HG02763 (cell line): ENCODE data around the gene OSER1.

ENCODE experiments used
- ATAC-seq: cut with Tn5 transposase; IDR thresholded peaks from one replicate; pipeline ENCODE4 v1.9.1; 2021; ENCODE audit warnings: mild to moderate bottlenecking, moderate library complexity; ENCODE audit not compliant: unreplicated experiment

Gene OSER1

DNA sequence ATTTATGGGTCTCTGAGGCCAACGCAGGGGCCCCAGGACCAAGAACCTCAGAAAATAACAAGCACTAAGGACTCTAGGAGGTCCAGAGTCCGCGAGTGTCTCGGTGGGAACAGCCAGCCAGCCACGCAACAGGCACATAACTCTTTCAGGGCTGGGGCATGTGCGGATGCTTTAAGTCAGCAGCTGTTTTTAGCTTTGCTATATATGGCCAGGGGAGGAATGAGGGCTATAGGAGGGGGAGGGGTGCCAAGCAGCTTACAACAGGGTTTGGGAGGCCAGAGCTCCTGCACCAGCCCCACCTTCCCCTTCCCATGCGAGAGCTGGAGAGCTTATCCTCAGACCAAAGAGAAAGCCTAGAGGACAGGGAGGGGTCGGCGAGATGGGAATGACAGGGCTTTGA is 29.8 kb downstream of the OSER1 start:
- no peak for ATAC-seq

DNA sequence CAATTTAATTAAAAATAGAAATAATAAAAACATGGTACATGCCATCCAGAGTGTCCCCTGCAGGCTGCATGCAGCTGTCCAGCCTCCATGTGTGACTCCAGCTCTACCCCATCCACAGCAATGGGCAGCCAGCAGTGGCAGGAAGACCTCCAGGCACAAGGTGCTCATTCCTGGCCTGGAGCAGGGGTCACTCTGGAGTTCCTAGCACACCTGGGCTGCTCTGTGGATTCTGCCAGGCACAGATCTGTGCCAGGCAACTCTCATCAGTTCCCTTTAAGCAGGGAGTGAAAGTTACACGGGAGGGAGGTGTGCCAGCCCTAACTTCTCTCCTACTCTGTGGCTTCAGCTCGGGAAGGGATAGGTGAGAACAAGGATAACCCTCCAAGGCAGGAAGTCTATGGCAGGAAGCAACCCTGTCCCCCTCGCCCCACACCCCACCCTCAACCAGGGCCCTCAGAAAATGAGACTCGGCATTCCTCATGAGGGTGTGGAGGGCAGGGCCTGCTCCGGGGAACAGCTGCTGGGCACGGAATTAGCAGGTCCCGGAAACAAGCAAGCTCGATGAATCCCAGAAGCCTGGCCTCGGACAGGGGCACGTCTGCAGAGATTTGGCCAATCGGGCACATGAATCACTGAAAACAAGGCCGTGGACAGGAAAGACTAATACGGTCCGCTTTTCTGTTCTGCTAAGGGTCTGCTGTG is 33.6 kb downstream of the OSER1 start:
- ATAC-seq, result no peak

DNA sequence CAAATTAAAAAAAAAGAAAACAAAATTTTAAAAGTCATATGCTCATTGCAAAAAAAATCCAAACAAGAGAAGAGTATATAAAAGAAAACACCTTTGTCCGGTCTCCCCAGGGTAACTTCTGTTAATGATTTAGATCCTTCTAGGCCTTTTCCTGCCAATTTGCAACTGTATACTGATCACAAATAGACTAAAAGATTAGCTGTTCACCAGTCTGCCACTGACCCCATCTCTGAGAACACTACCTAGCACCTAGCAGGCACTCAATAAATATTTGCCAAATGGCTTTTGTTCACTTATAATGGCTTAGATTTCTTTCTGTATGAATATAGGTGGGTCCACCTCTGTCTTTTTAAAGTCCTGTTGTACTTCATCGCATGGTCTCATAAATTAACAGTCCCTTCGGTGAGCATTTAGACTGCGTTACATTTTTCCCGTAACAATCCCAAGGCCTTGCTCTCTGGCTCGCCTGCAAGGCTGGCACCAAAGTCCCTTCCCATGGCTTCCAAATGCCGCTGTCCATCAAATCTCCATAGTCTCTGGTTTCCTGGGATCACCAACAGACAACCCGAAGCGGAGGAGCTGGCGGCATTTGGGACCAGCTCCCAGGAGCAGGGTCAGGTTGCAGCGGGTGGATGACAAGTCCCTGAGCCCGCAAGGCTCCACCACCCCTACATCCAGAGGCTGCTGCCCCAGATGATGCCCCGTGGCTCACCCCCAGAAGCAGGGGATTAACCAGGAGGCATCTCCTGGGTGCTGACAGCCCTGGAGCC is 35.4 kb downstream of the OSER1 start:
- ATAC-seq, result no peak

DNA sequence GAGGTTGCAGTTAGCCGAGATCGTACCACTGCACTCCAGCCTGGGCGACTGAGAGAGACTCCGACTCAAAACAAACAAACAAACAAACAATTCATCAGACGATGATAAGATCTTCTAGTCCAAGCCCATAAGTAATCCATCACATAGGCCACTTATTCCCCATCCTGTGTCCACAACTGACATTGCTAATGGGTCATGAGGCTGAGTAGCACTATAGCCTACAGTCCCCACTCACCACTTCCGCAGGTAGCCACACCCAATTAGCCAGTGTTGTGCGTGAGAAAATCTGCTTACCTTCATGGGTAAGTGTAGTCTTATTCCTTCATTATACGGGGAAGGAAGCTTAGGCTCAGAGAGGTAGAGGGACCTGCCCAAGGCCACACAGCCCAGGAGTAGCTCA is 36.7 kb downstream of the OSER1 start:
- no peak for ATAC-seq

DNA sequence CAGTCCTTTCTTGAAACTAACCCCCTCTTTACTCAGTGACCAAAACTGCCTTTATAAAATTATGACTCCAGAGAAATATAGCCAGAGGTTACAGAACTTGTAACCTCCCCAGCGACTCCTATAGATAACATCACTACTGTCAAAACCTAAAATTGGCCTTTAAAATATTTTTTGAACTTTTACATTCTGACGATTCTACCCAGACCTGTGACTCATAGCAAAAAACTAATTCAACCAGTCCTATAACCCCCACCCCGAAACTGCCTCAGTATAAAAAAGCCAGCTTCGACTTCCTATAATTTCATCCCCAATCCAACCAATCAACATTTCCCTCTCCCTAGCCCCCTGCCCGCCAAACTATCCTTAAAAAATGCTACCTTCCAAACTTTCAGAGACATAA is 37.5 kb downstream of the OSER1 start:
- ATAC-seq, result no peak

DNA sequence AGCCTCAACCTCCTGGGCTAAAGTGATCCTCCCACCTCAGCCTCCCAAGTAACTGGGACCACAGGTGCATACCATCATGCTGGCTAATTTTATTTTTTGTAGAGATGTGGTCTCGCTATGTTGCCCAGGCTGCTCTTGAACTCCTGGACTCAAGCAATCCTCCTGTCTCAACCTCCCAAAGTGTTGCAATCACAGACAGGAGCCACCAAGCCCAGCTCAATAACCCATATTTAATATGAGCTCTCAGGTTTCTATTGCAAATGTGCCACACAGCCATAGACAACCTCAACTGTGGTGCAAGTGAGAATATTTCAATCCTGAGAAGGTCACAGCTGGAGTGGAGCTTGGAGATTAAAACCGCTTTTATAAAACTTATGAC is 38.0 kb downstream of the OSER1 start:
- ATAC-seq, result no peak

DNA sequence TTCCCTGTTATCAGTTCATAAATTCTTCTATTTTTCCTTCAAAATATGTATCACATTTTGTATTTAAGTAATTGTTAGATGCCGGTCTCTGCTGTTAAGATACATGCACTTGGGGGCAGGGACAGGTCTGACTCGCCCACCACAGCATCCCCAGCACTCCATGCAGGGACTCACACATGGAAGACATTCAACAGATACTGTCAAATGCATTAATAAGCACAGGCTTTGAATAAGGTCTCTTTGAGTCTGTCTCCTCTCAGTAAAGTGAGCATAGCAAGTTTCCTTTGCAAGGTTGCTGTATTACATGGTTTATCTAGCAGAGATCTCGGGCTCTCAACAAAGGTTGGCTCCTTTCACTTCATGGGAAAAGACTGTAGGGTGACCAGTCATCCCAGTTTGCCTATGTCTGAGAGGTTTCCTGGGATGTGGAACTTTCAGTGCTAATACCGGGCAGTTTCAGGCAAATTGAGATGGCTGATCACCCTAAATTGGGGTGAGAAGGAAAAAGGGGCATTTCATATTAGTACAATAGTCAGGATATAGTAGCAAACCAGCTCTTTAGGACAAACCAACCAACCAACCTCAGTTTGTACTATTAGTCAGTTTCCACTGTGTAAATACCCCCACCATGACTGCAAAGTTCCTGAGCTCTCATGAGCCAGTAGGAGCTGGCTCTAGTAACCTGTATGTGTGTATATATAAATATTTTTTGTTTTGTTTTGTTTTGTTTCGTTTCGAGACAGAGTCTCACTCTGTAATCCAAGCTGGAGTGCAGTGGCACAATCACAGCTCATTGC is 38.6 kb downstream of the OSER1 start:
- no peak for ATAC-seq

DNA sequence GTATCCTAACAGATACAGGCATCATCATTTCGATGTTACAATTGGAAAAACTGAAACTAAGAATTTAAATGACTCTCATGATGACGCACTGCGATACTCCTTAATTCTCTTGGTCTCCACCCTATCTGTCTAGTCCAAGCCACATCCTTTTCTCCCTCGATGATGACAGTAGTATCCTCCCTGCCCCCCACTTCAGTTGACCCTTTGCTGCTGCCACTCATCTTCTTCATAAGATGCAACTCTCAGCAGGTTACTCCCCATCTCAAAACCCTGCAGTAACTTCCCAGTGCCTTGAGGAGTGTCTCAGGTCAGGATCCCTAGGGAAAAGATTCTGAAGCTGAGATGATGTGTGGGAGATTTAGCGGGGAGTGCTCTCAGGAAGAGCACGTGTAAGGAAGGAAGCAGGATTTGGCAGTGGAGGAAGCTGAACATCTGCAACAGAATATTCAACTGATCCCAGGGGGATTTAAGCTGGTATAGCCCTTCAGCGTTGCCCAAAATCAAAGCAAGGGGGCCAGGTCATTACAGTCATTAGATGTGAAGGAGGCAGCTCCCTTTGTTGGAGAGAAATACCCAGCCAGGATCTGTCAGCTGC is 39.7 kb downstream of the OSER1 start:
- no peak for ATAC-seq

DNA sequence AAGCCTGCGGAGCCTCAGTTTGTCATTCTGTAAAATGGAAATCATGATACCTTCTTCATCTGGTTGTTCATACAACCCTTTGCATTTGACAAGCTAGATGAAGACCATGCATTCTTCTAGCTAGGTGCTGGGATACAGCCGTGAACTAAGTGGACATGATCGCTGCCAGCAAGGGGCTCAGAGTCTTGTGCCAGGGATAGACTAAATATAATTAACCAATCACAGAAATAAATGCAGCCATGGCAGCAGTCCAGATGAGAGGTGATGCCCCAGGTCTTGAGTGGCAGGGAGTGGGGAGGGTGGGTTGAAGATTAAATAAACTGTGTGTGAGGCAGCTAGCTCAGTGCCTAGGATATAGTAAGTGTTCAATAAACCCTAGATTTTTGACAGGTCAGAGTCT is 42.8 kb downstream of the OSER1 start:
- ATAC-seq, result no peak

DNA sequence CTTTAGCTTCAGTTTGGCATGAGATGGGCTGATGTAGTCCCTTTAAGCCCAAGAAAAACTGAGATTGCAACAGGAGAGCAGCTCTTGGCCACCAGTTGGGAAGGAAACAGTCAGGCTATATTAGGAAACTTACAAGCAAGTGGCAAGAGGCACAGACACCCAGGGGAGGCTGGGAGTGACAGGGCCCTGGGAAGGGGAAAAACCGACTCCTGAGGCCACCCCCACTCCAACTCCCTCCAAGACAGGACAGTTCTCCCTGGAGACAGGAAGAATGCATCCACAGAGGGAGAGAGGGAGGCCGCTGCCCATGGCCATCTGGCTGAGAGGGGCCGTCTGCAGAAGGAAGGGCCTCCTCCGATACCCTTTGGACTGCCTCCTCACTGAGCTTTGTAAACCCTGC is 44.1 kb downstream of the OSER1 start:
- ATAC-seq, result no peak

DNA sequence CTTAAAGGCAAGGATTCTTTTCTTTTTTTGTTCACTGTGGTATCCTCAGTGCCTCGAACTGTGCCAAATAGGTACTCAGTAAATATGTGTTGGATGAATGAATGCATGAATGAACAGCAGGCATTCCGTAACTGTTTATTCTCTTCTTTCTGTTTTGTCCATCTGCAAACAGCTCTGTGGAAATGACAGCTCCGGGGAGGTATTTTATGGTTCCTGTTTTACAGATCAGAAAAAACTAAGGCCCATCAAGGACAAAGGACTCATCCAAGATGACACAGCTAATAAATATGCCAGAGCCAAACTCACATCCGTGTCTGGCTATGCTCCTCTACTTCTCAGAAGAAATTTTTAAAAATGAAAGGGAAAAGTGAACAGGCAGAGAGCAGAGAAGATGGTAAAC is 44.6 kb downstream of the OSER1 start:
- no peak for ATAC-seq

DNA sequence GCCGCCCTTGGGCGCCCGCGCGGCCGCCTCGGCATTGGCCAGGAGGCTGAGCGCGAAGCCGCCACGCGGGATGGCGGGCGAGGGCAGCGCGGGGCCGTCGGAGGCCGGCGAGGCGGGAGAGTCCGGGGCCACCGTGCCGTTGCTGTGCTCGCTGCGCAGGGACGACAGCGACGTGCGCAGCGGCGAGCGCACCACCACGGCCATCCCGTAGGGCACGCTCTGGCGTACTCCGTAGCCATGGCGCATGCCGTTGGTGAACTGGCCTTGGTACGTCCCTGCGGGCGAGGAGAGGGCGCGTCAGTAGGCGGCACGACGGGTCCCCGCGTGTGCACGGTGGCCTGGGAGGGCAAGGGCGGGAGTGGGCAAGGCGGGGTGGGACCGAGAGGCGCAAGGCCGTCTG is 50.4 kb downstream of the OSER1 start:
- no peak for ATAC-seq

DNA sequence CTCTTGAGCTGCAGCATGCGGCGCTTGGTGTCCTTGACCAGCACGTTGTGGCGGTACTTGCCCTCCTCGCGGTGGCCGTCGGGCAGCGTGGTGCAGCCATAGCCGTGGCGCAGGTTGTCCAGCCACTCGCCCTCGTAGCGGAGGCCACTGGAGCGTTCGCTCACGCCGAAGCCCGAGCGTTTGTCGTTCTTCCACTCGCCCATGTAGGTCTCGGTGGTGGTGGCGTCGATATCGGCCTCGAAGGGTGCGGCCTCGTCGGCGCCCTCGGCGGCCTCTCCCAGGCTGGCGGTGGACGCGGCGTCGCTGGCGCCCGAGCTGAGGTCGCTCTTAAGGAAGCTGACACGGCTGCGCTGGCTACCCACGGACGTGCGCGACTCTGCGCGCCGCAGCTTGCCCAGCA is 50.9 kb downstream of the OSER1 start:
- no peak for ATAC-seq

DNA sequence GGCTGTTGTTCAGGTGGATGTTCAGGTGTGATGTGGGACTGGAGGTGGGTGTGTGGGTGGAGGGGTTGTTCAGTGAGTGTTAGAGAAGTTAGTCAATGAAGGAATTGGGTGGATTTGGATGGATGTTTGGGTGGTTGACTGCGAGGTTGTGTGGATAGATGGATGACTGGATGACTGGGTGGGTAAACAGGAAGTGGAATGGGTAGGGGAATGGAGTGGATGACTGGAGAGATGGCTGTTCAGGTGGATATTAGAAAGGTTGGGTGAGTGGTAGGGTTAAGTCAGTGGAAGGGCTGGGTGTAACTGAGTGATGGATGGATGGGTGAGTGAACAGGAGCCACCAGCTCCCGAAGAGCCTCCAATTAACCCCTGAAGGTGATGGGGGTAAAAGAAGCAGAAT is 51.4 kb downstream of the OSER1 start:
- no peak for ATAC-seq

DNA sequence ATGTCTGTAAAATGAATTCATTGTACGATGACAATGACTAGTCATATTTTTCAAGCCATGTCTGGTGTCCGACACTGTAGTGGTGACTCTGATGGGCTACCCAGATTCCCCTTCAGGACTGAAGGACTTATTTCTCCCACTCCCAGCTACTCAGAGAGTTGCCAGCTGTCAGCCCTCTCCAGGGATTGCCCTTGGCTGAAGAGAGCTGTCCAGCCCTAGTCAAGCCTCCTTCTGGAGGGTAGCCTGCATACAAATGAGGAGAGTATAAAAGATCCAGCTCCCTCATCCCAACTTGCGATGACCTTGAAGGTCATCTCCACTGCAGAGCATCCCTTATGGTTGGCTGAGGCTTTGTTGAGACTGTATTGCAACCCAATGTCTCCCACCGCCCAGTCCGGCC is 53.5 kb downstream of the OSER1 start:
- no peak for ATAC-seq

DNA sequence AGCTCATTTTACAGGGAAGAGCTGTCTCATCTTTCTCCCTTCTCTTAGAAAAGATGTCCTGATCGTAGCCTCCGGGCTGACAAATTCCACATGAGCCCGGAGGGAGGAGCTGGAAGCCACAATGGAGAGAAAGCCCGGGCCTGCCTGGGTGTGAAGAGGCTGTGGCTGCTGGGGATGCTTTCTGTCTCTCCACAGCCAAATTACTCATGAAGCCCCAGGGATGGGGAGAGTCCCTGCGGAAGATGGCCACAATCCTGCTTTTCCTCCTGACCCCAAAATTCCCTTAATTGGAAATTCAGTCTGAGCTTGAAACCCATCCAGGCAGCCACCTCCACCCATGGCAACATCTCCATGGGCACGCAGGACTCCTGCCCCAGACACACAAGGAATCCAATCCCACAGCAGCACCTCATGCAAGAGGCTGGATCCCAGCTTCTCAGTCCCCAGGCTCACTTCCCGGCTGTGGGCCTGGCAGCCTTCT is 56.0 kb downstream of the OSER1 start:
- ATAC-seq, result no peak

DNA sequence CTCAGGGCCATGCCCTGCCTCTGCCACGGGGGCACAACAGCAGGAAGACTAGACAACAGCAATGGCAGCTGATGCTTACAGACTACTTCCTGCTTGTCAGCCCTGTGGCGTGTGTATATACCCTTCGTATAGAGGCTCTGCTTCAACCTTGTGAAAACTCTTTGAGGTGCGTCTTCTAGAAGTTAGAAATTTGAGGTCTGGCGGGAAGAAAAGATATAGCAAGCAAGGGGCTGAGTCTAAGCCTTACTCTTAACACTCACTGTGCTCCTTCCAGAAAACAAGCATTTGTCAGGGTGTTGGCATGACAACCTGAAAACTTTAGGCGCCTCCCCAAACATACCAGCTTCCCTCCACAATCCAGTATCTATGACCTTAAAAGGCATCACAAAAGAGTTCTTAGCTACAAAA is 56.9 kb downstream of the OSER1 start:
- ATAC-seq, result no peak

DNA sequence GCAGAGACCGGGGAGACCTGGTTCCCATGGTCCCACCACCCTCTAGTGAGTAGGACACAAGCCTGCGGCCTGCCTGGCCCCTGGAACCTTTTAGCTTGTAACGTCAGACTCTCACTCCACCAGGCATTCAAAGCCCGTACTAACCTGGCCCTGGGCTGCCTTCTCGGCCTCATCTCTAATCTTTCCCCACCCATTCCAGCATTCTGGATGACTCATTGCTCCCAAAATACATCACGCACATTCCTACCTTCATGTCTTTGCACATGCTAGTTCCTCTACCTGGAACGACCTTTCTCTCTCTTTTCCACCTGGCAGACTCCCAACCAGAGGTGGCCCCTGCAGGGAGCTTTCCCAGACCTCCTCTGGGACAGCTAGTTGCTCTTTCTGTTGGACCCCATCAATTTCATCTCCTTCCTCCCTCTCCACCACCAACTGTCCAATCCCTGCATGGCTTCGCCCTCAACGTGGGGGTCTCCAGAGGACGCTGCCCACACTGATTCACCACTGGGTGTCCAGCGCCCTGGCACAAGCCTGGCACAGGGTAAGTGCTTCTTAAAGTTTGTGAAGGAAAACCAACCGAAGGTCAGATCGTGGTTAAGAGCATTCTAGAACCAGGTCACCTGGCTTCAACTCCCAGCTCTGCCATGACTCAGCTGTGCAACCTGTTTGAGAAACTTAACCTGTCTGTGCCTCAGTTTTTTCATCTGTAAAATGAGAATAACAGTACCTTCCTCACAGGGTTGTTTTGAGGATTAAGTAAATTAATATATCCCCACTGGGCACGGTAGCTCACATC is 58.8 kb downstream of the OSER1 start:
- no peak for ATAC-seq

DNA sequence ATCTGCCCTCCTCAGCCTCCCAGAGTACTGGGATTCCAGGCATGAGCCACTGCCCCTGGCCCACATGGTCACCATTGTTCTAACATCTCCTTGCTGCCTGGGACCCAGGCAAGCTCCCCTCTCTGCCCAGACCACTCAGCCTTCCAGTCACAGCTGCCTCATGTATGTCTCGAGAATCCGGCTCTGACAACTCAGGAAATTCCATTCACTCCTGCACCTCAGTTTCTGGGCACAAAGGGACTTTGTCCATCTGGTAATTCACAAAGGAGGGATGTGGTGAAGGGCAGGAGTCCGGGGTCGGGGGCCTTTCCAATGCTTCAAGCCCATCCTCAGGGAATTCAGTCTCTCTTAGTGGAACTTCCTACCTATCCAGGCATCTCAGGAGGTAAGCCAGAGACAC is 64.3 kb downstream of the OSER1 start:
- ATAC-seq, result no peak
